Measurements from ENCODE around the gene UBE2J2. TPM values are rescaled to one million over a fixed set of nuclear protein-coding genes. Genes with fewer than 3 reads are reported as not detected.
A peak's percentile ranks its signal among the peaks of the same experiment; 100 is the strongest.

Gene UBE2J2
- total and polyA plus RNA-seq, 2 of the 13 experiments (the other 11 are each of a cell fraction or from before 2014, with no cell fraction given) = 25.4 to 29.4 TPM

GRCh38 chr1:1307923-1308755 is 34.5 kb upstream of the UBE2J2 start, which contains the start of the genes ACAP3 and PUSL1:
Gene ACAP3 (minus strand): TSS chr1:1307930. CDS start chr1:1307815, 115 bp downstream.
Gene PUSL1 (plus strand): TSS chr1:1308597. CDS start chr1:1308644, 47 bp downstream.
- FAIRE-seq = no peak
- WGBS (ENCODE audit: low lambda C conversion rate) = no CpG with 5 or more reads among the region's 131 CpGs
- intact Hi-C loops (cut with micrococcal nuclease; ENCODE audit: unreplicated experiment) = no loop called here
- TF ChIP-seq, protein P1, sequence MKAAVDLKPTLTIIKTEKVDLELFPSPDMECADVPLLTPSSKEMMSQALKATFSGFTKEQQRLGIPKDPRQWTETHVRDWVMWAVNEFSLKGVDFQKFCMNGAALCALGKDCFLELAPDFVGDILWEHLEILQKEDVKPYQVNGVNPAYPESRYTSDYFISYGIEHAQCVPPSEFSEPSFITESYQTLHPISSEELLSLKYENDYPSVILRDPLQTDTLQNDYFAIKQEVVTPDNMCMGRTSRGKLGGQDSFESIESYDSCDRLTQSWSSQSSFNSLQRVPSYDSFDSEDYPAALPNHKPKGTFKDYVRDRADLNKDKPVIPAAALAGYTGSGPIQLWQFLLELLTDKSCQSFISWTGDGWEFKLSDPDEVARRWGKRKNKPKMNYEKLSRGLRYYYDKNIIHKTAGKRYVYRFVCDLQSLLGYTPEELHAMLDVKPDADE (CRISPR knock-in tag; IDR thresholded peaks at IDR 0.05) = 0 out of 2 replicates have a peak, but pooled peaks have one; percentile 63
- TF ChIP-seq ELF3 (CRISPR knock-in tag; IDR thresholded peaks at IDR 0.05) = 0 out of 2 replicates have a peak, but pooled peaks have one; percentile 27
- TF ChIP-seq ZNF530 (CRISPR knock-in tag; IDR thresholded peaks at IDR 0.05; ENCODE audit: low read depth) = no peak
- TF ChIP-seq U2AF2 (IDR thresholded peaks at IDR 0.05; ENCODE audit: low read depth, low read length) = no peak
- TF ChIP-seq PHF5A (CRISPR knock-in tag; IDR thresholded peaks at IDR 0.05; ENCODE audit: low read depth, unreplicated experiment) = no peak
- no peak for TF ChIP-seq SRF (IDR thresholded peaks at IDR 0.05; ENCODE audit: low read depth, low read length)
- peak; percentile 75 for TF ChIP-seq ASH2L (IDR thresholded peaks at IDR 0.05; ENCODE audit: insufficient read length, low read depth, low read length)
- TF ChIP-seq, protein P2, sequence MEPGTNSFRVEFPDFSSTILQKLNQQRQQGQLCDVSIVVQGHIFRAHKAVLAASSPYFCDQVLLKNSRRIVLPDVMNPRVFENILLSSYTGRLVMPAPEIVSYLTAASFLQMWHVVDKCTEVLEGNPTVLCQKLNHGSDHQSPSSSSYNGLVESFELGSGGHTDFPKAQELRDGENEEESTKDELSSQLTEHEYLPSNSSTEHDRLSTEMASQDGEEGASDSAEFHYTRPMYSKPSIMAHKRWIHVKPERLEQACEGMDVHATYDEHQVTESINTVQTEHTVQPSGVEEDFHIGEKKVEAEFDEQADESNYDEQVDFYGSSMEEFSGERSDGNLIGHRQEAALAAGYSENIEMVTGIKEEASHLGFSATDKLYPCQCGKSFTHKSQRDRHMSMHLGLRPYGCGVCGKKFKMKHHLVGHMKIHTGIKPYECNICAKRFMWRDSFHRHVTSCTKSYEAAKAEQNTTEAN (CRISPR knock-in tag; conservative IDR thresholded peaks at IDR 0.05) = 0 out of 2 replicates have a peak, but pooled peaks have one; percentile 43
- TF ChIP-seq ATM (IDR thresholded peaks at IDR 0.05; ENCODE audit: borderline replicate concordance) = no peak
- TF ChIP-seq ZNF382 (CRISPR knock-in tag; IDR thresholded peaks at IDR 0.05; ENCODE audit: borderline replicate concordance) = no peak
- TF ChIP-seq CCAR2 (optimal IDR thresholded peaks at IDR 0.05; ENCODE audit: low read depth, low read length) = peak; percentile 82
- TF ChIP-seq HDAC6 (IDR thresholded peaks at IDR 0.05; ENCODE audit: low read depth, low read length) = no peak
- TF ChIP-seq, protein P3, sequence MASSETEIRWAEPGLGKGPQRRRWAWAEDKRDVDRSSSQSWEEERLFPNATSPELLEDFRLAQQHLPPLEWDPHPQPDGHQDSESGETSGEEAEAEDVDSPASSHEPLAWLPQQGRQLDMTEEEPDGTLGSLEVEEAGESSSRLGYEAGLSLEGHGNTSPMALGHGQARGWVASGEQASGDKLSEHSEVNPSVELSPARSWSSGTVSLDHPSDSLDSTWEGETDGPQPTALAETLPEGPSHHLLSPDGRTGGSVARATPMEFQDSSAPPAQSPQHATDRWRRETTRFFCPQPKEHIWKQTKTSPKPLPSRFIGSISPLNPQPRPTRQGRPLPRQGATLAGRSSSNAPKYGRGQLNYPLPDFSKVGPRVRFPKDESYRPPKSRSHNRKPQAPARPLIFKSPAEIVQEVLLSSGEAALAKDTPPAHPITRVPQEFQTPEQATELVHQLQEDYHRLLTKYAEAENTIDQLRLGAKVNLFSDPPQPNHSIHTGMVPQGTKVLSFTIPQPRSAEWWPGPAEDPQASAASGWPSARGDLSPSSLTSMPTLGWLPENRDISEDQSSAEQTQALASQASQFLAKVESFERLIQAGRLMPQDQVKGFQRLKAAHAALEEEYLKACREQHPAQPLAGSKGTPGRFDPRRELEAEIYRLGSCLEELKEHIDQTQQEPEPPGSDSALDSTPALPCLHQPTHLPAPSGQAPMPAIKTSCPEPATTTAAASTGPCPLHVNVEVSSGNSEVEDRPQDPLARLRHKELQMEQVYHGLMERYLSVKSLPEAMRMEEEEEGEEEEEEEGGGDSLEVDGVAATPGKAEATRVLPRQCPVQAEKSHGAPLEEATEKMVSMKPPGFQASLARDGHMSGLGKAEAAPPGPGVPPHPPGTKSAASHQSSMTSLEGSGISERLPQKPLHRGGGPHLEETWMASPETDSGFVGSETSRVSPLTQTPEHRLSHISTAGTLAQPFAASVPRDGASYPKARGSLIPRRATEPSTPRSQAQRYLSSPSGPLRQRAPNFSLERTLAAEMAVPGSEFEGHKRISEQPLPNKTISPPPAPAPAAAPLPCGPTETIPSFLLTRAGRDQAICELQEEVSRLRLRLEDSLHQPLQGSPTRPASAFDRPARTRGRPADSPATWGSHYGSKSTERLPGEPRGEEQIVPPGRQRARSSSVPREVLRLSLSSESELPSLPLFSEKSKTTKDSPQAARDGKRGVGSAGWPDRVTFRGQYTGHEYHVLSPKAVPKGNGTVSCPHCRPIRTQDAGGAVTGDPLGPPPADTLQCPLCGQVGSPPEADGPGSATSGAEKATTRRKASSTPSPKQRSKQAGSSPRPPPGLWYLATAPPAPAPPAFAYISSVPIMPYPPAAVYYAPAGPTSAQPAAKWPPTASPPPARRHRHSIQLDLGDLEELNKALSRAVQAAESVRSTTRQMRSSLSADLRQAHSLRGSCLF (CRISPR knock-in tag; IDR thresholded peaks at IDR 0.05; ENCODE audit: borderline replicate concordance) = no peak

More at GRCh38 chr1:1307923-1308755, 34.5 kb upstream of the UBE2J2 start, which contains the start of the genes ACAP3 and PUSL1:
- Histone ChIP-seq H3K4me2 (ENCODE audit: low read depth, low read length) (peak within 1 kb of the TSS; percentile 98), H3K27me3 (ENCODE audit: control insufficient read depth in 1 of 2, insufficient read depth in 2 of 2, low read length in 2 of 2) (no peaks in the 10 kb centered on the region), H3K27ac (ENCODE audit: extremely low read length, insufficient read depth, low read length) (peak within 1 kb of the TSS; percentile 90), H3K4me3 (replicated peaks in 1 of 3; ENCODE audit: insufficient read depth in 1 of 3, low read depth in 2 of 3, low read length in 3 of 3) (peak within 1 kb of the TSS; percentile 77 to 93 (median 91)), H3K36me3 (replicated peaks in 1 of 2; ENCODE audit: control insufficient read depth in 1 of 2, insufficient read depth in 2 of 2, low read length in 2 of 2) (peaks cover 5 to 23% of the 10 kb centered on the region in 2 experiments; a peak in 2 of 5 replicates), H2AFZ (ENCODE audit: low read length) (peak within 1 kb of the TSS; percentile 42), H4K20me1 (ENCODE audit: insufficient read depth, low read length) (no peaks in the 10 kb centered on the region; the same call in 1 of the 2 replicates), H3K4me1 (ENCODE audit: insufficient read depth, low read length) (peaks cover 37% of the 10 kb centered on the region), H3K79me2 (ENCODE audit: insufficient read depth, low read length) (peaks cover 15% of the 10 kb centered on the region), H3K9me3 (ENCODE audit: low read length) (no peaks in the 10 kb centered on the region), H3K9ac (ENCODE audit: insufficient read depth, low read depth, low read length) (peak within 1 kb of the TSS; percentile 88)
- CTCF ChIA-PET (ENCODE audit: low intra/inter-chr PET ratio, low total read pairs) = no interaction called here
- BruUV-seq (replicated peaks) = no TSS peak
- in situ Hi-C loops (cut with HindIII; ENCODE audit: extremely low pct_ligation_motif_present, low pct_unique_long_range_greater_than_20kb) = no loop called here
- ATAC-seq (peak; percentile 26), DNase-seq (ENCODE audit: low spot score) (peak; percentile 80)
- POLR2A ChIA-PET = no interaction called here

Data from HepG2 (cell line).